MM.1S (cell line): ENCODE data around the gene TTLL3.

Source experiments
- EZH2 ChIP-seq: fragments of 300-600 bp; sonication (generic); optimal IDR thresholded peaks from 2 replicates; pipeline ENCODE3; 2017; ENCODE audit warnings: low read depth, mild to moderate bottlenecking, antibody characterized with exemption, low read length, mixed read lengths
- EZH2phosphoT487 ChIP-seq: fragments of 300-600 bp; sonication (generic); IDR thresholded peaks from 2 replicates; pipeline ENCODE4 v1.6.1; 2018; ENCODE audit warnings: antibody characterized with exemption, low read length
- TF ChIP-seq, protein P1 (sequence below): fragments of 300-600 bp; sonication (generic); IDR thresholded peaks from 2 replicates; pipeline ENCODE4 v1.5.1; 2016; ENCODE audit warnings: antibody characterized with exemption, low read length, mixed read lengths

- TF ChIP-seq, protein P1, sequence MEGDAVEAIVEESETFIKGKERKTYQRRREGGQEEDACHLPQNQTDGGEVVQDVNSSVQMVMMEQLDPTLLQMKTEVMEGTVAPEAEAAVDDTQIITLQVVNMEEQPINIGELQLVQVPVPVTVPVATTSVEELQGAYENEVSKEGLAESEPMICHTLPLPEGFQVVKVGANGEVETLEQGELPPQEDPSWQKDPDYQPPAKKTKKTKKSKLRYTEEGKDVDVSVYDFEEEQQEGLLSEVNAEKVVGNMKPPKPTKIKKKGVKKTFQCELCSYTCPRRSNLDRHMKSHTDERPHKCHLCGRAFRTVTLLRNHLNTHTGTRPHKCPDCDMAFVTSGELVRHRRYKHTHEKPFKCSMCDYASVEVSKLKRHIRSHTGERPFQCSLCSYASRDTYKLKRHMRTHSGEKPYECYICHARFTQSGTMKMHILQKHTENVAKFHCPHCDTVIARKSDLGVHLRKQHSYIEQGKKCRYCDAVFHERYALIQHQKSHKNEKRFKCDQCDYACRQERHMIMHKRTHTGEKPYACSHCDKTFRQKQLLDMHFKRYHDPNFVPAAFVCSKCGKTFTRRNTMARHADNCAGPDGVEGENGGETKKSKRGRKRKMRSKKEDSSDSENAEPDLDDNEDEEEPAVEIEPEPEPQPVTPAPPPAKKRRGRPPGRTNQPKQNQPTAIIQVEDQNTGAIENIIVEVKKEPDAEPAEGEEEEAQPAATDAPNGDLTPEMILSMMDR = no peak
- TF ChIP-seq EZH2 (no peak), EZH2phosphoT487 (no peak)
These were observed 51.1 kb downstream of the TTLL3 start for GRCh38 chr3:9861201-9861600.
